ENCODE results near the gene CYBC1. TPM values are rescaled to one million over a fixed set of nuclear protein-coding genes. Genes with fewer than 3 reads are reported as not detected.
A peak's percentile ranks its signal among the peaks of the same experiment; 100 is the strongest.

Gene CYBC1
- total and polyA plus RNA-seq, 9 of the 15 experiments (the other 6 are each of a cell fraction or from before 2014, with no cell fraction given), result 1.3 to 71.8 (median 49.9) TPM

GRCh38 chr17:82461827-82462524, 11.4 kb upstream of the CYBC1 start (continued):
- TF ChIP-seq CTCF (IDR thresholded peaks at IDR 0.05 in 2 of 3, conservative IDR thresholded peaks at IDR 0.05 in 1 of 3; ENCODE audit: insufficient read depth in 2 of 3, low read depth in 1 of 3, low read length in 3 of 3) (0 out of 6 replicates have a peak, but pooled peaks of 1 of the 3 experiments have one; percentile 2), ZNF224 (CRISPR knock-in tag; IDR thresholded peaks at IDR 0.05) (no peak), KLF13 (tag; IDR thresholded peaks at IDR 0.05; ENCODE audit: borderline replicate concordance, low read depth) (peak; percentile 11; the same call in 1 of the 2 replicates), SUPT5H (IDR thresholded peaks at IDR 0.05) (no peak), PHB (CRISPR knock-in tag; IDR thresholded peaks at IDR 0.05) (no peak), CTBP1 (IDR thresholded peaks at IDR 0.05; ENCODE audit: borderline replicate concordance) (peak; percentile 99), BRD4 (IDR thresholded peaks at IDR 0.05) (no peak), RFX1 (IDR thresholded peaks at IDR 0.05) (no peak), TEAD1 (CRISPR knock-in tag; IDR thresholded peaks at IDR 0.05) (0 out of 4 replicates have a peak, but pooled peaks of 1 of the 2 experiments have one; percentile 33), ZNF507 (tag; conservative IDR thresholded peaks at IDR 0.05) (no peak), KDM1A (IDR thresholded peaks at IDR 0.05) (peak; percentile 92 to 98), DLX4 (CRISPR knock-in tag; IDR thresholded peaks at IDR 0.05) (no peak), HDAC3 (IDR thresholded peaks at IDR 0.05; ENCODE audit: borderline replicate concordance, partially characterized antibody) (peak; percentile 95), YBX1 (IDR thresholded peaks at IDR 0.05) (no peak), SRSF3 (IDR thresholded peaks at IDR 0.05; ENCODE audit: insufficient read depth, low read length) (no peak), SMC3 (conservative IDR thresholded peaks at IDR 0.05; ENCODE audit: insufficient read depth, low read depth, low read length) (no peak), GABPB2 (CRISPR knock-in tag; conservative IDR thresholded peaks at IDR 0.05) (no peak), ZNF444 (CRISPR knock-in tag; IDR thresholded peaks at IDR 0.05) (no peak), FIP1L1 (IDR thresholded peaks at IDR 0.05; ENCODE audit: low read depth, low read length, poor library complexity, severe bottlenecking) (no peak), KLF6 (CRISPR knock-in tag; IDR thresholded peaks at IDR 0.05; ENCODE audit: borderline replicate concordance) (no peak), SMARCE1 (IDR thresholded peaks at IDR 0.05) (peak; percentile 99), BCOR (IDR thresholded peaks at IDR 0.05) (peak; percentile 88), NR2C1 (IDR thresholded peaks at IDR 0.05) (no peak), NR2C1 (tag; IDR thresholded peaks at IDR 0.05) (peak; percentile 68), CEBPG (CRISPR knock-in tag; IDR thresholded peaks at IDR 0.05) (no peak), CEBPG (tag; conservative IDR thresholded peaks at IDR 0.05 in 1 of 2, IDR thresholded peaks at IDR 0.05 in 1 of 2) (no peak), SIRT6 (IDR thresholded peaks at IDR 0.05; ENCODE audit: low read depth, low read length) (no peak), MIER1 (IDR thresholded peaks at IDR 0.05; ENCODE audit: low read depth) (no peak), CHCHD3 (CRISPR knock-in tag; IDR thresholded peaks at IDR 0.05) (no peak), SIN3A (IDR thresholded peaks at IDR 0.05; ENCODE audit: borderline replicate concordance in 2 of 2, control insufficient read depth in 1 of 2, low read depth in 2 of 2, low read length in 2 of 2) (peak; percentile 34 to 64; a peak in 1 of 4 replicates)

Data from K562 (cell line).